Ovary (tissue), 9 donors: ENCODE measurements around the gene TGFB2. TPM values are rescaled to one million over a fixed set of nuclear protein-coding genes. Genes with fewer than 3 reads are reported as not detected.

Experiments used
- DNase-seq, 5 donors: peaks; one replicate each; pipeline ENCODE4 v3.0.0-alpha.2; 2019 to 2020
- H3K27ac ChIP-seq, 2 donors: fragments of 200-600 bp; one replicate each; pipeline versions ENCODE4 v1.5.1 to v1.8.0; 2019 to 2022
- H3K27me3 ChIP-seq: fragments of 200-600 bp; one replicate; pipeline ENCODE4 v1.8.0; 2022
- H3K36me3 ChIP-seq: fragments of 200-600 bp; sonication (generic); one replicate; pipeline ENCODE4 v1.5.1; 2019
- H3K4me1 ChIP-seq: one replicate; pipeline ENCODE4 v1.8.1; 2013; ENCODE audit warnings: mild to moderate bottlenecking, moderate library complexity; ENCODE audit not compliant: insufficient read depth
- H3K4me3 ChIP-seq: fragments of 200-600 bp; sonication (generic); one replicate; pipeline ENCODE4 v1.5.1; 2017
- H3K9me3 ChIP-seq, 2 donors: fragments of 200-600 bp in 1 of 2; sonication (generic) in 1 of 2; one replicate each; pipeline versions ENCODE4 v1.5.1 to v1.8.1; 2013 to 2019; ENCODE audit warnings: mild to moderate bottlenecking in 1 of 2, moderate library complexity in 1 of 2
- EP300 ChIP-seq: sonication (generic); formaldehyde crosslinking; IDR thresholded peaks from one replicate; pipeline ENCODE4 v1.6.1; 2017; ENCODE audit warnings: antibody characterized with exemption
- POLR2A ChIP-seq: fragments of 450-650 bp; IDR thresholded peaks from one replicate; pipeline ENCODE4 v1.6.1; 2017; ENCODE audit warnings: antibody characterized with exemption, mild to moderate bottlenecking, moderate library complexity
- WGBS, 3 donors: extraction: QIAGEN DNeasy Blood & Tissue Kit in 1 of 3; methylation state at CpG; one replicate each; pipeline versions ENCODE4 v1.1.5 to v1.1.7; 2013 to 2017; 5-methylcytosine and 5-hydroxymethylcytosine counted together
- intact Hi-C, 4 donors: fragments of 100-400 bp; cut with DNase I; formaldehyde crosslinking; loops; one replicate each; pipeline versions ENCODE4 v1.11.0 to v1.15.1; 2022 to 2023
- polyA plus RNA-seq, 2 donors: library from polyadenylated mRNA; stranded (reverse); fragments of 200-250 nt in 1 of 2; fragments of 350-450 nt in 1 of 2; fragmentation: Illumina TruSeq in 1 of 2; extraction: RNeasy Lipid Tissue Mini Kit (QIAGEN cat#74804) in 1 of 2; gene quantifications; one replicate each; pipeline ENCODE4 v1.2.3, GENCODE V29; 2013 to 2014
- total RNA-seq, 7 donors: library from RNA; depleted of rRNA in 2 of 7; stranded (reverse); fragments of >200 nt in 2 of 7; fragmentation: NEBNext Ultra II Directional in 3 of 7; extraction: Animal tissue kit (Norgen Biotek cat#: 25700) in 3 of 7; gene quantifications; one replicate each; pipeline versions ENCODE4 v1.1.0 to v1.2.4, GENCODE V29; 2016 to 2023
- TF ChIP-seq, protein P1 (sequence below), 3 donors: fragments of 450-650 bp in 2 of 3; fragments of 200-600 bp in 1 of 3; IDR thresholded peaks; one replicate each; pipeline versions ENCODE4 v1.5.1 to v1.8.0; 2016 to 2022; ENCODE audit warnings: antibody characterized with exemption in 3 of 3, mild to moderate bottlenecking in 1 of 3
- donor health status: DM: no; HTN: no; CAD: no; lungs with moderate emphysema.
- donor health status: DM: no; HTN: no; CAD: no.
- donor health status: Bipolar disorder and iron deficiency.
- donor health status: DM: yes; HTN: yes; CAD: no.
- donor health status: DM: no; HTN: no; CAD: no.
- donor health status: DM: yes; HTN: yes; CAD: no.

Gene TGFB2
- total and polyA plus RNA-seq, 9 donors: 3.8 to 29.4 (median 9.3) TPM

DNA sequence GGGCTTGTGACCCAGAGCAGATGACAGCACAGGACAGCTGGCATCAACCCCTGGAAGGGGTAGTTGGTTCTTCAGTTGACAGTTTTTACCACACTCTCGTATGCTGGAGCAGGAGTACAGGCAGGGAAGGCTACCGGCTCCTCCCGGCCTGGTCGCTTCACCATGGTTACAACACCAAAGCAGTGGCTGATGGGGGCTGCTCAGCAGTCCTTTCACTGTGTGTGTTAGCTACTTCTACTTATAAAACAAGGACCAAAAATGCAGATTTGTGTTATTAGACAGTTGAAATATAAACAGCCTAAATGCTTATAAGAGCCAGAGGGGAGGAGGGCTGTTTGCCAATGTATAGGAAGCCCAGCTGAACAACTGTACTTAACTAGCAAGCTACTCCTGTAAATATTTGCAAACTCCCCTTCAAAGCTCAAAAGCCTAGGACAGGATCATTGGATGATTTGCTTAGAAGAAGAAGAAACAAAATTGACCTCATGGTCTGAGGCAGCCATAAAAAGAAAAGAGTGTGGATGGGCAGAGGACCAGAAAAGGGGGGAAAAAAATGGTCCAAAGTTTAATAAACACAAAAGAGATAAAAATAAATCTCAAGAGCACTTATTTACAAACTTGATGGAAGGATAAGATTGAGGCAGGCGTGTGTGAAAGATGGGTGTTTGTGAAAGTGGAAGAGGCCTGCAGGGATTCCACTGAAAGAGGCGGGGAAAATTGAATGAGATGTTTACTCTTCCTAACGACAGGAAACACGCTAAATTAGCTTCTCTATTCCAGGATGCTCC, 57.1 kb downstream of the TGFB2 start:
- intact Hi-C loops: no loop called here
- no peaks in the 10 kb centered on the region for H3K27me3 ChIP-seq
- DNase-seq: no peak
- H3K4me3 ChIP-seq: no peak overlapping the region
- H3K9me3 ChIP-seq: no peaks in the 10 kb centered on the region
- 70 to 74% (median 74%) methylated on average over 8 of the region's 8 CpGs for WGBS, 3 donors
- no peaks in the 10 kb centered on the region for H3K36me3 ChIP-seq
- TF ChIP-seq, protein P1, sequence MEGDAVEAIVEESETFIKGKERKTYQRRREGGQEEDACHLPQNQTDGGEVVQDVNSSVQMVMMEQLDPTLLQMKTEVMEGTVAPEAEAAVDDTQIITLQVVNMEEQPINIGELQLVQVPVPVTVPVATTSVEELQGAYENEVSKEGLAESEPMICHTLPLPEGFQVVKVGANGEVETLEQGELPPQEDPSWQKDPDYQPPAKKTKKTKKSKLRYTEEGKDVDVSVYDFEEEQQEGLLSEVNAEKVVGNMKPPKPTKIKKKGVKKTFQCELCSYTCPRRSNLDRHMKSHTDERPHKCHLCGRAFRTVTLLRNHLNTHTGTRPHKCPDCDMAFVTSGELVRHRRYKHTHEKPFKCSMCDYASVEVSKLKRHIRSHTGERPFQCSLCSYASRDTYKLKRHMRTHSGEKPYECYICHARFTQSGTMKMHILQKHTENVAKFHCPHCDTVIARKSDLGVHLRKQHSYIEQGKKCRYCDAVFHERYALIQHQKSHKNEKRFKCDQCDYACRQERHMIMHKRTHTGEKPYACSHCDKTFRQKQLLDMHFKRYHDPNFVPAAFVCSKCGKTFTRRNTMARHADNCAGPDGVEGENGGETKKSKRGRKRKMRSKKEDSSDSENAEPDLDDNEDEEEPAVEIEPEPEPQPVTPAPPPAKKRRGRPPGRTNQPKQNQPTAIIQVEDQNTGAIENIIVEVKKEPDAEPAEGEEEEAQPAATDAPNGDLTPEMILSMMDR (IDR thresholded peaks at IDR 0.05): no peak
- TF ChIP-seq POLR2A (no peak), EP300 (no peak)
- peaks cover 2% of the 10 kb centered on the region for H3K4me1 ChIP-seq
- no peak overlapping the region for H3K27ac ChIP-seq

DNA sequence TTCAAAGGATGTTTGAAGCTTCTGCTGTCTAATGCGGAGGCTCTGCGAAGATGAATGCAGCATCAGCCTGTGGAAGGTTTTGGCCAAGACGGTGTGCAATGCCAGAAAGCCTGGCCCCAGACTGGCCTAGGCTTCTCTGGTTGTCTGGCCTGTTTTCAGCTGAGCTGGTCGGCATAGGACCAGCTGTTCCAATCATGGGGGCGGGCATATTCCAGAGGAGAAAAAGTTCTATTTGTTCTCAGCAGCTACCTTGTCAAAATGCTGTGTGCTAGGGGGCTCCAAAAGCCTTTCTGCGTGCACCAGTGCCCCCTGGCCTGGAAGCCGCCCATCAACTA, 57.6 kb downstream of the TGFB2 start:
- WGBS, 3 donors: 77 to 84% (median 80%) methylated on average over 7 of the region's 7 CpGs
- TF ChIP-seq EP300 (no peak), POLR2A (no peak)
- TF ChIP-seq, protein P1 (IDR thresholded peaks at IDR 0.05): no peak
- DNase-seq: no peak
- Histone ChIP-seq H3K4me3 (no peak overlapping the region), H3K36me3 (no peaks in the 10 kb centered on the region), H3K27ac (no peak overlapping the region), H3K4me1 (no peaks in the 10 kb centered on the region), H3K27me3 (no peaks in the 10 kb centered on the region), H3K9me3 (no peaks in the 10 kb centered on the region)
- intact Hi-C loops: no loop called here

DNA sequence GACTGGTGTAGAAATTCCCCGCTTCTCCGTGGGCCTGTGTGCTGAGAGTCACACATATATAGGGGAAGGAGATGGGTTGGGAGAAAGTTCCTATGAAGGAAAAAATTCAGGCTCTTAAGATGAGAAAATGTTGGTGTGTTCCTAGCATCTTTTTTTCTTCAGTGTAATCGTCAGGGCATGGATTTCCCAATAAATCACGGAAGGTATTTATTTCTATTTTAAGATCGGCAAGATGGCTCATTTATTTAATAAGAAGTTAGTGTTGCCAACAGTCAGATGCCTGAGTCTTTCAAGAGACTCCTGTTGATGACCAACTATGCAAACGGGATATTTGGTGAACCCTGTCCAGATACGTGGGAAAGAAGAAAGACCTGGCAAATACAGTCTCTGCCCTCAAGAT, 58.2 kb downstream of the TGFB2 start:
- DNase-seq: no peak
- intact Hi-C loops: no loop called here
- Histone ChIP-seq H3K27ac (no peak overlapping the region), H3K4me1 (no peaks in the 10 kb centered on the region), H3K9me3 (no peaks in the 10 kb centered on the region), H3K4me3 (no peak overlapping the region), H3K36me3 (no peaks in the 10 kb centered on the region), H3K27me3 (no peaks in the 10 kb centered on the region)
- TF ChIP-seq EP300 (no peak), POLR2A (no peak)
- TF ChIP-seq, protein P1 (IDR thresholded peaks at IDR 0.05): no peak
- WGBS, 3 donors: 81 to 87% (median 86%) methylated on average over 7 of the region's 7 CpGs

DNA sequence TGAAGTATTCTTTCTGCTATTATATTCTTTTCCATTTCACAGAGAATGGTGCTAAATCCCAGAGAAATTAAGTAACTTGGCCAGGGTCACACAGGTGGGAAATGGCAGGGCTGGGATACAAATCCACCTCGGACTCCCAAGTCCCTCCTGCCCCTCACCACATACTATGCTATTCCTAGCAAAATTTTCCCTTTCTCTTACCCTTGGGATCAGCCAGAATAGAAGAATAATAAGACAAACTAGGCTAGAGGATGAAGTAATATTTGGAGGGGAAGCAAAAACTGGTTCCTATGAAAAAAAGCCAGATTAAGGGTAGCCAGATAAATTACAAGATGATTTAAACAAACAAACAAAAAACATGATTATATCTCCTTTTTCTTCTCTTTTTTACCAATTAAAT, 62.5 kb downstream of the TGFB2 start:
- Histone ChIP-seq H3K27me3 (no peaks in the 10 kb centered on the region), H3K4me1 (no peaks in the 10 kb centered on the region), H3K27ac (no peak overlapping the region), H3K9me3 (no peaks in the 10 kb centered on the region), H3K4me3 (no peak overlapping the region), H3K36me3 (no peaks in the 10 kb centered on the region)
- no peak for DNase-seq
- TF ChIP-seq POLR2A (no peak), EP300 (no peak)
- TF ChIP-seq, protein P1 (IDR thresholded peaks at IDR 0.05): no peak
- intact Hi-C loops: no loop called here
- WGBS, 3 donors: 76 to 90% (median 82%) methylated on average over 1 of the region's 1 CpG
